ENCODE measurements around the gene HS3ST1.

GRCh38 chr4:11424000-11424399 lies 4.7 kb downstream of the HS3ST1 start:
- TF ChIP-seq EP300 (IDR thresholded peaks at IDR 0.05; ENCODE audit: borderline replicate concordance) = no peak
- no peak for TF ChIP-seq RAD21 (IDR thresholded peaks at IDR 0.05; ENCODE audit: low read depth)
- TF ChIP-seq TAF1 (IDR thresholded peaks at IDR 0.05; ENCODE audit: low read depth) = no peak

Data from Ishikawa (cell line).